GM18499 (cell line): ENCODE measurements around the gene FMO5.
"Not testable (repeated sequence)": the region's sequence is repeated elsewhere in the genome, so short reads cannot be mapped to it uniquely, and the experiment has no call there.

Experiments
- ATAC-seq: cut with Tn5 transposase; IDR thresholded peaks from one replicate; pipeline ENCODE4 v1.9.1; 2021; ENCODE audit warnings: moderate number of reproducible peaks; ENCODE audit not compliant: insufficient read depth, unreplicated experiment

The FMO5 gene

DNA sequence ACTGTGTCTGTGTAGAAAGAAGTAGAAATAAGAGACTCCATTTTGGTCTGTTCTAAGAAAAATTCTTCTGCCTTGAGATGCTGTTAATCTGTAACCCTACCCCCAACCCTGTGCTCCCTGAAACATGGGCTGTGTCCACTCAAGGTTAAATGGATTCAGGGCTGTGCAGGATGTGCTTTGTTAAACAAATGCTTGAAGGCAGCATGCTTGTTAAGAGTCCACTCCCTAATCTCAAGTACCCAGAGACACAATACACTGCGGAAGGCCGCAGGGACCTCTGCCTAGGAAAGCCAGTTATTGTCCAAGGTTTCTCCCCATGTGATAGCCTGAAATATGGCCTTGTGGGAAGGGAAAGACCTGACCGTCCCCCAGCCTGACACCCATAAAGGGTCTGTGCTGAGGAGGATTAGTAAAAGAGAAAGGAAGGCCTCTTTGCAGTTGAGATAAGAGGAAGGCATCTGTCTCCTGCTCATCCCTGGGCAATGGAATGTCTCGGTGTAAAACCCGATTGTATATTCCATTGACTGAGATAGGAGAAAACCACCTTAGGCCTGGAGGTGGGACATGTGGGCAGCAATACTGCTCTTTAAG is 15.1 kb upstream of the FMO5 start:
- ATAC-seq, result not testable (repeated sequence)

DNA sequence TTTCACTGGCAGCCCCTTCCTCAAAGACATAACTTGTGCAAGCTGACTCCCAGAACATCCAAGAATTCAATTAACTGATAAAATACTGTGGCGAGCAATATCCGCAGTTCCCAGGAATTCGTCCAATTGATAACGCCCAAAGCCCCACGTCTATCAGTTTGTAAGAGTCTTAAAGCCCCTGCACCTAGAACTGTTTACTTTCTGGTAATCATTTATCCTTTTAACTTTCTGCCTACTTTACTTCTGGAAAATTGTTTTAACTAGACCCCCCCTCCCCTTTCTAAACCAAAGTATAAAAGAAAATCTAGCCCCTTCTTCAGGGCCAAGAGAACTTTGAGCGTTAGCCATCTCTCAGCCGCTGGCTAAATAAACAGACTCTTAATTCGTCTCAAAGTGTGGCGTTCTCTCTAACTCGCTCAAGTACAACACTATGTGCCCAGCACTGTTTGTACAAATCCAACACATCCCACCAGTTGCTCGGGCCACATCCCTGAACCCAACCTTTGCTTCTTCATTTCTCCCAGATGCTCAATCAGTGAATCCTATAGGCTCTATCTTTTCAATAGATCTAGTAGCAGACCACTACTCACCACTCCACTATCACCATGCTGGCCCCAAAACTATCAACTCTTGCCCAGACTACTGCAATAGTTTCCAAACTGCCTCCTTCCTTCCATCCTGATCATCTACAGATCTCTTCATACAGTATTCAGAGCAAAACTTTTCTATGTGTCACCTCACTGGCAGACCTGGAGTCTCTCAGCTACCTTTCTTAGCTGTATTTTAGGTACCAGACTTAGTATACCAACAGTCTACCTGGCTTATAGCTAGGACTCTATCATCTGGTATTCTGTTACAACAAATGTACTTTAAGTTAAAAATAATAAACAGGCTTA is 14.0 kb upstream of the FMO5 start:
- no peak for ATAC-seq

DNA sequence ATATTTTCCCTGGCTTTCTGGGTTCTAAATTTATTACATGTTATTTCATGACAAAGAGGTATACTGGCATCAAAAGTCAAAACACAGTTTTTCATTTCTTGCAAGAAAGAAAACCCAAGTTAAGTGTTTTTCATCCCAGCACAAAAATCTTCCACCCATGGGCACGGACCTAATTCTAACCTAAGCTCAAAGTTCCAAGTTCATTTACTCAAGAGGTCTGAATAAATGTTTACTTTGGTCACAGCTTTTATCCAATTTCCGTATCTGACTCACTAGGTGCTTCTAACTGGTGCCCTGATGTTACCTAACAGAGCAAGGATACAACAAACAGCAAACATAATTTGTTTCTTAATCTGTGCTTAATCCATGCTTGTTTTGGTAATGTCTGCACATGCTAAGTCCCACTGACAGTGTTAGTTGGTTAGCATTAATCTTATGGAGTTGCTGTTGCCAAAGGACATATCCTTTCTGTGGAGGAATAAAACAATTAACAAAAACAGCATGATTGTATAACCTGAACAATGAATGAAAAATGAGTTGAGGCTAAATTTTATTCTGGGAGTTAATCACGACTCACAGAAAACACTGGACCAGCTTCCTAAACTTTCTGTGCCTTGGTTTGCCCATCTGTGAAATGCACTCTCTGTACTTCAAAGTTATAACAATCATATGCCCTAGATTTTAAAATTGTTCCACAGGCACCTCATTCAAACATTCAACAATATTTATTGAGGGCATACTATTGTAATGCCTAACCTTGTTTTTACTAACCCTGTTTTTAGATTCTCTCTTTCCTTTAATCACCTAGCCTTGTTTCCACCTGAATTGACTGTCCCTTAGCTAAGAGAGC is 13.1 kb upstream of the FMO5 start:
- ATAC-seq, result no peak

DNA sequence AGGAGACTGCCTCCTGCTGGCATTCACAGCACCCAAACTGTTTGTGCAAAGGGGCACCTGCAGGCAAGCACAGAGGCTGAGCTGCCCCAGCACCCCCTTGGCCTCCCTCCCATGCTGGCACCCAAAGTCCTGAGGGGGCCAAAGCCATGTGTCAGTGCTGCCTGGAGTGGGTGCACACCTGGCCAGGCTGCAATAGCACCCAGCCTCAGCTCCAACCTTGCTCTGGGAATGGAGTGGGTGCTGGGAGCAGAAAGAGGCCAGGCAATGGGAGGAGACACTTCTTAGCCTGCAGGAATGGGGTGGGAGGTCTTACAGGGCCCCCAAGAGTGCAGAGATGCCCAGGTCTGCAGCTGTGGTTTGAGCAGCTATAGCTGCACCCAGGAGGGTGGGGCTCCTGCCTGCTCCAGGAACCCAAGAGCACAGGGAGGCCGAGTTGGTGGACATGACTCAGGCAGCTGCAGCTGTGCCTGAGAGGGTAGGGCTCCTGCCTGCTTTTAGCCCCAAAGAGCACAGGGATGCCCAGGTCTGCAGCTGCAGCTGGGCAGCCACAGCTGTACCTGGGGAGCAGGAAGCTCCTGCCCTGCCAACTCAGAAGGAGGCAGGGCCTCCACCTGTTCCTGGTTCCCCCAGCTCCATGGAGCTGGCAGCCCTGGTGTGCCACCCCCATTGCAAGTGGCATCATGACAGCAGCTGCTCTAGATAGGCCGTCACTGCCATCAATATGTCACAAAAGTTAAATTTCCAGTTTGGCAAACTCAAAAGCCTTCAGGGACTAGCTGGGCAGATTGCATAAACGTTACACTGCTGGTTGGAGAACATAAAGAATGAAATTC is 12.0 kb upstream of the FMO5 start:
- no peak for ATAC-seq

DNA sequence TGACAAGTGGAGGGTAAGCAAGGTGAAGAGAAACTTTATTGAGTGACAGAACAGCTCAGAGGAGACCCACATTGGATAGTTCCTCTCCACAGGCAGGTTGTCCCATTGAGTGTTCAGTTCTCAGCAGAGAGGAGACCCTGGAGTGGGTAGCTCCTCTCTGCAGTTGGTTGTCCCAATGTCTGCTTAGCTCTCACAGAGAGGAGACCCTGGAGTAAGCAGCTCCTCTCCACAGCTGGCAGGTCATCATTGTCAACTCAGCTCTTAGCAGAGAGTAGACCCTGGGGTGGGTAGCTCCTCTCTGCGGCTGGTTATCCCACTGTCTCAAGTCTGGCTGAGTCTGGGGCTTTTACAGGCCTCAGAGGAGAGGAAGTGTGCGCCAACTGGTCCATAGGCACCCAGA is 11.3 kb upstream of the FMO5 start:
- no peak for ATAC-seq

DNA sequence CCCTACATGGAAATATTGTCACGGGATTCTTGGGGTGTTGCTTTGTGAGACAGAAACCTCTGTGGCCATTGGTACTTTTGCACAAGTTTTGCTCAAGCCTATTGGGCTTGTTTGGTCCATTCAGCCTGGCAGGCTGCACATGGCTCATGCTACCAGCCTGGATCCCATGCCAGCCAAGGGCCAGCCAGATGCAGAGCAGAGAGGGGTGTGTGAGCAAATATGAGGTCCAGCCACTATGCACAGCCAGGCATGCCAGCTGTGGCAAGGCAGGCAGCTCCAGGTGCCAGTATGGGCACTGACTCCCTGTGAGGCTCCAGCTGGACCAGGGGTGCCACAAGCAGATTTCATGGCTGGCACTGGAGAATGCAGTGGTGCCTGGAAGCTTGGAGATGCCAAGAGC is 10.7 kb upstream of the FMO5 start:
- no peak for ATAC-seq

DNA sequence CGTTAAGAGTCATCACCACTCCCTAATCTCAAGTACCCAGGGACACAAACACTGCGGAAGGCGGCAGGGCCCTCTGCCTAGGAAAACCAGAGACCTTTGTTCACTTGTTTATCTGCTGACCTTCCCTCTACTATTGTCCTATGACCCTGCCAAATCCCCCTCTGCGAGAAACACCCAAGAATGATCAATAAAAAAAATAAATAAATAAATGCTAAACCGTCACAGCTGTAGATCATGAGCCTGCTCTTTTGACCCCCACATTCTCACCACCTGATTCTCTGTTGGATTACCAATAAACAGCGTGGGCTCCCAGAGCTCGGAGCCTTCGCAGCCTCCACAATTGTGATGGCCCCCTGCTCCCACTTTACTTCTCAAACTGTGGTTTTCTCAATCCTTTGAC is 8.8 kb upstream of the FMO5 start:
- not testable (repeated sequence) for ATAC-seq

DNA sequence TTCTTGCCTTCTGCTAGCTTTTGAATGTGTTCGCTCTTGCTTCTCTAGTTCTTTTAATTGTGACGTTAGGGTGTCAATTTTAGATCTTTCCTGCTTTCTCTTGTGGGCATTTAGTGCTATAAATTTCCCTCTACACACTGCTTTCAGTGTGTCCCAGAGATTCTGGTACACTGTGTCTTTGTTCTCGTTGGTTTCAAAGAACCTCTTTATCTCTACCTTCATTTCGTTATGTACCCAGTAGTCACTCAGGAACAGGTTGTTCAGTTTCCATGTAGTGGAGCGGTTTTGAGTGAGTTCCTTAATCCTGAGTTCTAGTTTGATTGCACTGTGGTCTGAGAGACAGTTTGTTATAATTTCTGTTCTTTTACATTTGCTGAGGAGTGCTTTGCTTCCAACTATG is 5.9 kb upstream of the FMO5 start:
- ATAC-seq, result not testable (repeated sequence)

DNA sequence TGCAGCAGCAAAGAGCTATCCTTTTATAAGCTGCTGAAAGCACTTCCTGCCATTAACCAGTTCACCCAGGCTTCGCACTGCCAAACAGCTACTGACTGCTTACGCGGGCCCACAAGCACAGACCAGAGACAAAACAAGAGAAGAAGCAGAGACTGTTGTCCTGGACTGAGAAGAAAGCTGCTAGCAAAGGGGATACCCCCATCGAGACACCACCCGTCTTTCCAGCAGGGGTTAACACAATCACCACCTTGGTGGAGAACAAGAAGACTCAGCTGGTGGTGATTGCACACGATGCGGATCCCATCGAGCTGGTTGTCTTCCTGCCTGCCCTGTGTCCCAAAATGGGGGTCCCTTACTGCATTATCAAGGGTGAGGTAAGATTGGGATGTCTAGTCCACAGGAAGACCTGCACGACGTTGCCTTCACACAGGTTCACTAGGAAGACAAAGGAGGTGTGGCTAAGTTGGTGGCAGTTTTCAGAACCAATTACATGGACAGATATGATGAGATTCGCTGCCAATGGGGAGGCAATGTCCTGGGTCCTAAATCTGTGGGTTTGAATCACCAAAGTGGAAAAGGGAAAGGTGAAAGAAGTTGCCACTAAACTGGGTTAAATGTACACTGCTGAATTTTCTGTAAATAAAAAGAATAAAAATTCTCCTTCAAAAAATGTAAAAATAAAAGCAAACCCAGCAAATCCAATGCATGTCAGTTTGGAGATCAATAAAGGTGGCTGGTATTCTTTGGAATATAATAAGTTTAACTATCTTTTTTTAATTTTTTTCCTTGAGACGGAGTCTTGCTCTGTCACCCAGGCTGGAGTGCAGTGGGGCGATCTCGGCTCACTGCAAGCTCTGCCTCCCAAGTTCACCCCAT is 1.2 kb downstream of the FMO5 start:
- no peak for ATAC-seq

DNA sequence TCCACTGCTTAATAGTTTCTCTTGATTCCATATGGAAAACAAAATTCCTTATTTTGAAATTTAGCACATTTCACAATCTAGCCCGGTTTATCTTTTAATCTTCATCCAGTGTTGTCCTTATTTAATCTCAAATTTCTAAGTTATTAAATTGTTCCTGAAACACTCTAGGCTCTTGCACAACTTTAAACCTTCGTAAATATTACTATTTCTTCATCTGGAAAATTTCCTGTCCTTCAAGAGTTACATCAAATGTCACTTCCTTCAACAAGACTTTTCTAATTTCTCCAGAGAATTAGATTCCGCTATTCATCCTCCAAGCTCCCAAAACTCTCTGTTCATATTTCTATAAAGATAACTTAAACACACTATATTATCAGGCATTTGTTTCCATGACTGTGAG is 6.5 kb downstream of the FMO5 start:
- no peak for ATAC-seq

DNA sequence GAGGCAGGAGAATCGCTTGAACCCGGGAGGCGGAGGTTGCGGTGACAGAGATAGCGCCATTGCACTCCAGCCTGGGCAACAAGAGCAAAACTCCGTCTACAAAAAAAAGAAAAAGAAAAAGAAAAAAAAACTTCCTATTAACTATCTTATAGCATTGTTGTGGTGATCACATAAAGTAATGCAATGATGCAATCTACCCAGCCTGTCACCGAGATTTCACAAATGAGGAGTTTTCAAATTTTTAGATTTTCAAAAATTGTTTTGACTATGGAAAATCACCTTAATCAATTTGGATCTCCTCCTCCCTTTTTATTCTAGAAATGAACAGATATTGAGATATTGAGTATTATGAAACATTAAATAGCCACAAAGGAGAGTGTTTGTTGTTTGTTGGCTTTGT is 8.0 kb downstream of the FMO5 start:
- ATAC-seq, result no peak

DNA sequence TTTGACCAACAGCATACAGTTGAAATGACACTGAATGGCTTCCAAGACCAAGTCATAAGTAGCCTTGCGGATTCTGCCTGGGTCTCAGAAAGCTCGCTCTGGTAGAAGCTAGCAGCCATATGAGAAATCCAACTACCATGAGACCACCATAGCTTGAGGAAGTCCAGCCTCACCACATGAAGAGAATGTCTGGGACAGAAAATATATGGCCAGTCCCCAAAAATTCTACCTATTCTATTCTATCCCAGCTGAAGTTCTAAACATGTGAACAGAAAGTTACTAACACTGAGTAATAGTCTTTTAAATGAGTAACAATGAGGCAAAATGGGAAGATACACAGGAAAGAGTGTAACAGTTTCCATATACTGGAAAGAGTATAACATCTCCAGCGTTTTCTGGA is 9.0 kb downstream of the FMO5 start:
- ATAC-seq, result no peak

DNA sequence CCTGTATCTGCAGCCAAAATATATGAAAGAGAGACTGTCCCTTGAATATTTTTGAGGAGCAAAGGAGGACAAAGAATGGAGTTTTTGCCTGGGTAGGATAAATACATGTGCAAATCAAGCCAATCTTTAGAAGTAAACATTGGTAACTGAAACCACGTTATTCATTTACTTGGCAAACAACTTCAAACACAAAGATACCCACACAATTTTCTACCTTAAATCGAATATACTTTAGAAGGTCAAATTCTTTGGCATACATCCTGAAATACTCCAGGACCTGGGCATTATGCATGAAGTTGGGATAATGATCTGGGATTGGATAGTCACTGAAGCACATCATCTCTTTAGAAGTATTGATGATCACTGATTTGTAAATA is 9.6 kb downstream of the FMO5 start:
- no peak for ATAC-seq

DNA sequence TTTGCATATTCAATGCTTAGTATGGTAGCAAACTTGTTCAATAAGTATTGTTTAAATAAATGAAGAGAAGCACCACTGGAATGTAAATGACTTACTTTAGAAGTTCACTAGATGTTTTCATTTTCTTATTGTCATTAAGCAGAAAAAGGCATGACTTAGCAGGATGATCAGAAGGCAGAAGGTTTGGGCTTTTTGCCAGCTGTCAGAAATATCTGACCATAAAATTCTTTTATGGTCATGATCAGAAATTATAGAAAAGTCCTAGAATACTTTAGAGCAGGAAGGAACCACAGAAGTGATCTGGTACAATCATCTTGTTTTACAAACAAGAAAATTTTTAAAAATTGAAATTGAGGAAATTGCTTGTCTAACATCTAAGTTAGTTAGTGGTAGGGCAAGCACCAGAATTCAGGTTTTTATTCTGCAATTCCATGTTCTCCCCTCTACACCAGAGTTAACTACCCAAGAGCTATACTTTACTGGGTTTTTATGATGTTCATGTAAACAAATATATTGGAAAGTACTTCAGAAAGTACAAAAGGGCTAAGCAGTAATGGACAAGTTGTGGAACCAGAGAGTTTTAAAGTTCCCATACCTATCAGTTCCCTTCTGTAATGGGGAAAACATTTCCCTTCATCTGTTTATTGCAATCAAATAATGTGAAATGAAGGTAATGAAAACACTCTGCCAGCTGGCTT is 10.1 kb downstream of the FMO5 start:
- ATAC-seq, result no peak

DNA sequence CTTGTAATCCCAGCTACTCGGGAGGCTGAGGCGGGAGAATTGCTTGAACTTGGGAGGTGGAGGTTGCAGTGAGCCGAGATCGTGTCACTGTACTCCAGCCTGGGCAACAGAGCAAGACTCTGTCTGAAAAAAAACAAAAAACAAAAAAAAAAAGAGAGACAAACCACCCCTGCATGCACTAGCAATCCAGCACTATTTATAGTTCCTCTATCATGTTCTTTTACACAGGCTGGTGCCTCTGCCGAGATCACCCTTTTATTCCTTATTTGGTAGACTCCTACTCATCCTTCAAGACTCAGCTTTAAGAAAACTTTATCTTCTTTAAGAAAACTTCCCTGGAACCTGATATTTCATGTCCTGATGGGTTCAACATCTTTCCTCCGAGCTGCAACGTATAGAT is 10.8 kb downstream of the FMO5 start:
- ATAC-seq, result no peak

DNA sequence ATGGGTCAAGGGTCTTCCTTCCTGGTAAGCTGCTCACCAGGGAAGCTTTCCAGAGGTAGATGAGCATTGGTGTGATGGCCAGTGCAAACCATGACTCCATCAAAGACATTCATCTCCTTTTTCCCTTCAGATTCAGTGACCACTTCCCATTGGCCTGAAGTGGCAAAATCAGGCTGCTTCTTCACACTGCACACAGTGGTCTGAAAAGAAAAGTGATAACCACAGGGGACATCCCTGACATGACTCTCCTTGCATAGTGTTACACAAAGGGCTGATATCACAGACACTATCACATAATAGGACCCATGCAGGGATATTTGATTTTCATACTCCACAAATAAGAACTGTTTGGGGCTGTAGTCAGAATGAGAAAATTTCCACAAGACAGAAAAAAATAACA is 11.9 kb downstream of the FMO5 start:
- ATAC-seq, result no peak

DNA sequence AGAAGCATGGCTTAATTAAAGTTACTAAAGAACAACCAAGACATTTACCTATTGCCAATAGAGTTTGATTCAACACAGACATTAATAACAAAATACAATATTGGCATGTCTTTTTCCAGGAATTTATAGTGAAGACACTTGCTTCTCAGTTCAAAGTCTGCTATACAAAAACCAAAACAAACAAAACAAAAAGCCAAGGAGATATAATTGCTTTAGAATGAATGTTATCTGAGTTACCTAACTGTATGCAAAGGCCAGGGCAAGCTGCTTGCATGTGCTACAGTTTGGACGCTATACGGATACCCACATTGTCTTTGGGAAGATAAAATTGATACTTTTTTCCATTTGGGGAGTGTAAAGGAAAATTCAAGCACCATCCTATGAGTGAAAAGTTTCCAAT is 13.6 kb downstream of the FMO5 start:
- ATAC-seq, result no peak

DNA sequence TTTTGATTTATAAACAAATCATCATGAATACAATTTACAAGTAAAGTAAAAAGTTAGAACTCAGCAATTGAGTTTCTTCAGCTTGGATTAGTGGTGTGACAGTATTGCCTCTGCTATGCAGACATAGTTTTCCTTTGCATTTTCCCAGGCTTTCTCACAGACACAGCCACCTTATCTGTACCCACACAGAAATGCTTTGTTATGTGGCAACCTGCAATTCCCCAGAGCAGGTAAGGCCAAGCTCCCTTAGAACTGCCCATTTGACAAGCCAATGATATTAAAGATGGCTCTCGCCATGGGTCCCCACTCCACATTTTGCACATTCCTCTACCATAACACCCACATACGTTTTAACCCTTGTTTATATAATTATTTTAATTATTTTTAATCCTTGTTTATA is 14.2 kb downstream of the FMO5 start:
- ATAC-seq, result no peak
